K562 (cell line): Measurements from ENCODE around the gene RBM20. TPM values are rescaled to one million over a fixed set of nuclear protein-coding genes. Genes with fewer than 3 reads are reported as not detected.
A peak's percentile ranks its signal among the peaks of the same experiment; 100 is the strongest.

Experiments used
- ATAC-seq: fragments of 200-7000 bp; cut with Tn5 transposase; 3 replicates; pipeline ENCODE4 v1.9.1; 2020; ENCODE audit warnings: moderate library complexity
- BruUV-seq: library from RNA; stranded (reverse); fragments of 400-500 nt; replicated peaks from 2 replicates; lab custom pipeline; 2021; lab: Mats Ljungman, UMichigan
- CTCF ChIA-PET: fragments of 300-600 bp; formaldehyde crosslinking; extraction: SDS; loops from one replicate; lab custom pipeline; 2021; ENCODE audit warnings: low intra/inter-chr PET ratio; lab: Yijun Ruan, JAX
- POLR2A ChIA-PET: fragments of 300-600, 350-650 bp; sonication (Branson Sonifier 250); formaldehyde crosslinking; extraction: SDS; loops from one replicate; lab custom pipeline; 2021; ENCODE audit warnings: antibody characterized with exemption, inconsistent platforms; lab: Yijun Ruan, JAX
- DNase-seq, 4 experiments: peaks; one replicate each; pipeline versions ENCODE4 v3.0.0 to v3.0.0-alpha.2; 2011 to 2018; ENCODE audit warnings: low spot score in 3 of 4, mixed read lengths in 3 of 4; ENCODE audit errors: extremely low read depth in 1 of 4
- FAIRE-seq: peaks from 2 replicates; lab custom pipeline; 2011; peaks lifted over from hg19 to GRCh38; lab: Jason Lieb, UNC
- H2AFZ ChIP-seq: 2 replicates; pipeline ENCODE4 v1.6.0; 2011; ENCODE audit warnings: low read depth, low read length, control low read depth, inconsistent platforms
- H3K27ac ChIP-seq: fragments of 200-600 bp; 3 replicates; pipeline ENCODE4 v1.8.0; 2011; ENCODE audit warnings: low read depth, mild to moderate bottlenecking, control low read depth, inconsistent platforms, low read length, moderate library complexity, mixed read lengths; ENCODE audit errors: extremely low read depth
- H3K27me3 ChIP-seq, 2 experiments: fragments of 300-600 bp in 1 of 2; 2 replicates in 1 of 2; 3 replicates in 1 of 2; pipeline versions ENCODE4 v1.6.0 to v1.8.0; 2011; ENCODE audit warnings: inconsistent platforms in 2 of 2, low read length in 2 of 2, mild to moderate bottlenecking in 1 of 2, mixed read lengths in 1 of 2, moderate library complexity in 1 of 2; ENCODE audit not compliant: control insufficient read depth in 2 of 2, insufficient read depth in 2 of 2
- H3K36me3 ChIP-seq: fragments of 300-600 bp; 3 replicates; pipeline ENCODE4 v1.8.0; 2011; ENCODE audit warnings: mild to moderate bottlenecking, low read length, inconsistent platforms; ENCODE audit not compliant: control insufficient read depth, insufficient read depth
- H3K4me1 ChIP-seq, 2 experiments: fragments of 200-600 bp in 1 of 2; replicated peaks in 1 of 2; 2 replicates in 1 of 2; 3 replicates in 1 of 2; pipeline versions ENCODE4 v1.5.1 to v1.8.0; 2011; ENCODE audit warnings: inconsistent platforms in 2 of 2, low read length in 2 of 2, mild to moderate bottlenecking in 1 of 2, mixed read lengths in 1 of 2, moderate library complexity in 1 of 2; ENCODE audit not compliant: control insufficient read depth in 2 of 2, insufficient read depth in 2 of 2
- H3K4me2 ChIP-seq: 2 replicates; pipeline ENCODE4 v1.6.1; 2011; ENCODE audit warnings: low read length, control low read depth, inconsistent platforms, mixed read lengths; ENCODE audit not compliant: insufficient read depth
- H3K4me3 ChIP-seq: fragments of 200-600 bp; sonication (generic), shearing (Covaris generic); 2 replicates; pipeline ENCODE4 v1.5.1; 2016; ENCODE audit warnings: control low read depth, inconsistent platforms
- H3K79me2 ChIP-seq: fragments of 200-600 bp; 3 replicates; pipeline ENCODE4 v1.8.0; 2011; ENCODE audit warnings: low read length, inconsistent platforms; ENCODE audit not compliant: control insufficient read depth, insufficient read depth
- H3K9ac ChIP-seq, 2 experiments: 2 replicates each; pipeline versions ENCODE4 v1.6.0 to v1.6.1; 2011; ENCODE audit warnings: low read depth in 2 of 2, low read length in 2 of 2, control low read depth in 1 of 2, inconsistent platforms in 1 of 2, mild to moderate bottlenecking in 1 of 2, mixed read lengths in 1 of 2; ENCODE audit not compliant: insufficient read depth in 1 of 2
- H3K9me1 ChIP-seq: one replicate; pipeline ENCODE4 v1.6.0; 2011; ENCODE audit warnings: inconsistent platforms, mild to moderate bottlenecking, low read length, moderate library complexity; ENCODE audit not compliant: control insufficient read depth, insufficient read depth
- H3K9me3 ChIP-seq: replicated peaks from 2 replicates; pipeline ENCODE4 v1.5.1; 2011; ENCODE audit warnings: low read depth, low read length, inconsistent platforms; ENCODE audit not compliant: control insufficient read depth, insufficient read depth
- H4K20me1 ChIP-seq: replicated peaks from 2 replicates; pipeline ENCODE4 v1.6.1; 2011; ENCODE audit warnings: low read length, inconsistent platforms, mixed read lengths; ENCODE audit not compliant: control insufficient read depth, insufficient read depth
- E2F1 ChIP-seq: sonication (generic); formaldehyde crosslinking; IDR thresholded peaks from 2 replicates; pipeline ENCODE4 v1.8.1; 2023; ENCODE audit warnings: mild to moderate bottlenecking, missing genetic modification reagents, moderate library complexity
- ELF2 ChIP-seq: fragments of 250-450 bp; sonication (Bioruptor Pico); IDR thresholded peaks from 2 replicates; pipeline ENCODE4 v1.5.0; 2021; ENCODE audit warnings: mild to moderate bottlenecking
- EZH2 ChIP-seq: IDR thresholded peaks from 2 replicates; pipeline ENCODE4 v1.6.1; 2012; ENCODE audit warnings: low read depth, mild to moderate bottlenecking, inconsistent platforms, low read length, borderline replicate concordance
- GTF2A2 ChIP-seq: IDR thresholded peaks from 2 replicates; pipeline ENCODE4 v1.6.1; 2016; ENCODE audit warnings: mild to moderate bottlenecking, missing genetic modification characterization, missing compliant biosample characterization
- KAT7 ChIP-seq: sonication (generic); formaldehyde crosslinking; IDR thresholded peaks from 2 replicates; pipeline ENCODE4 v1.8.0; 2022; ENCODE audit warnings: missing genetic modification reagents, mild to moderate bottlenecking, borderline replicate concordance
- NBN ChIP-seq: fragments of 450-650 bp; IDR thresholded peaks from 2 replicates; pipeline ENCODE4 v1.6.1; 2016; ENCODE audit warnings: low read depth, mild to moderate bottlenecking
- NFIC ChIP-seq: fragments of 450-650 bp; IDR thresholded peaks from 2 replicates; pipeline ENCODE4 v1.6.1; 2017; ENCODE audit warnings: mild to moderate bottlenecking, inconsistent platforms
- SMC3 ChIP-seq: conservative IDR thresholded peaks from 2 replicates; pipeline ENCODE4 v1.6.1; 2011; ENCODE audit warnings: low read depth, low read length, improper control_type of control experiment; ENCODE audit not compliant: insufficient read depth
- ZNF407 ChIP-seq: fragments of 450-650 bp; IDR thresholded peaks from 2 replicates; pipeline ENCODE4 v1.6.1; 2016; ENCODE audit warnings: low read depth
- WGBS: fragments of 100-300 bp; shearing (Covaris generic); methylation state at CpG from one replicate; pipeline ENCODE4 v1.1.6; 2016; ENCODE audit warnings: low coverage, mixed read lengths; ENCODE audit not compliant: insufficient coverage; ENCODE audit errors: missing lambda C conversion rate; 5-methylcytosine and 5-hydroxymethylcytosine counted together
- in situ Hi-C: fragments of 300-500 bp; cut with MboI; formaldehyde crosslinking; loops from 4 replicates; pipeline ENCODE4 v1.15.0; 2018; ENCODE audit warnings: inconsistent platforms, mixed read lengths
- intact Hi-C: fragments of 100-400 bp; cut with micrococcal nuclease; formaldehyde crosslinking; loops from 2 replicates; pipeline ENCODE4 v1.14.2; 2022
- polyA plus RNA-seq, 8 experiments: library from polyadenylated mRNA; depleted of rRNA in 4 of 8; stranded (reverse) in 5 of 8; unstranded in 3 of 8; fragments of >200 nt; fragmentation: Nextera tagmentation in 2 of 8; fragmentation: Illumina TruSeq in 1 of 8; extraction: Ambion mirVana in 2 of 8; extraction: Trizol in 1 of 8; gene quantifications; 2 replicates each; pipeline versions ENCODE4 v1.2.1 to v1.2.3, GENCODE V29; 2011 to 2014; ENCODE audit warnings: inconsistent platforms in 1 of 8, missing spikeins in 1 of 8
- total RNA-seq, 7 experiments: library from RNA; depleted of rRNA in 6 of 7; stranded (reverse); fragments of >200 nt in 6 of 7; fragmentation: Illumina TruSeq in 2 of 7; extraction: Trizol in 2 of 7; gene quantifications; 2 replicates each; pipeline versions ENCODE4 v1.2.1 to v1.2.3, GENCODE V29; 2011 to 2021; ENCODE audit warnings: low replicate concordance in 1 of 7
- TF ChIP-seq, protein P1 (sequence below): fragments of 450-650 bp; IDR thresholded peaks from 2 replicates; pipeline ENCODE4 v1.6.1; 2016

The RBM20 gene
- total and polyA plus RNA-seq, 9 of the 15 experiments (the other 6 are each of a cell fraction or from before 2014, with no cell fraction given), result 0.63 to 5.7 (median 3.2) TPM

DNA sequence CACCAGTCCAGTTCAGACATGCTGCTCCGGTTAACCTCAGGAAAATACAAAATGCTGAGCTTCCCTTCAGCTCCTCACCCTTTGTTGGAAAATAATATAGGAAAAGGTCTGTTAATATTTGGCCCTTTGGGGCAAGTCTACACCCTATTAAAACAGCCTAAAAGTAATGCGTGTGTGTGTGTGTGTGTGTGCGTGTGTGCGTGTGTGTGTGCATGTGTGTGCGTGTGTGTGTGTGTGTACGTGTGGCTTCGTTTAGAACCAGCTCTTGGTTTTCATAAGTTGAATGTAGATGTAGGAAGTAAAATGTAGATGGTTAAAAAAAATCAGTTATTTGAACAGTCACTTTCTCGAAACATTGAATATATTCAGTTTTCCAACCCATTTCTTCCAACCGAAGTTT, 166.5 kb downstream of the RBM20 start (continued):
- TF ChIP-seq NBN (no peak), ELF2 (CRISPR knock-in tag) (no peak), E2F1 (CRISPR knock-in tag) (no peak)
- TF ChIP-seq, protein P1, sequence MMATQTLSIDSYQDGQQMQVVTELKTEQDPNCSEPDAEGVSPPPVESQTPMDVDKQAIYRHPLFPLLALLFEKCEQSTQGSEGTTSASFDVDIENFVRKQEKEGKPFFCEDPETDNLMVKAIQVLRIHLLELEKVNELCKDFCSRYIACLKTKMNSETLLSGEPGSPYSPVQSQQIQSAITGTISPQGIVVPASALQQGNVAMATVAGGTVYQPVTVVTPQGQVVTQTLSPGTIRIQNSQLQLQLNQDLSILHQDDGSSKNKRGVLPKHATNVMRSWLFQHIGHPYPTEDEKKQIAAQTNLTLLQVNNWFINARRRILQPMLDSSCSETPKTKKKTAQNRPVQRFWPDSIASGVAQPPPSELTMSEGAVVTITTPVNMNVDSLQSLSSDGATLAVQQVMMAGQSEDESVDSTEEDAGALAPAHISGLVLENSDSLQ, result no peak

DNA sequence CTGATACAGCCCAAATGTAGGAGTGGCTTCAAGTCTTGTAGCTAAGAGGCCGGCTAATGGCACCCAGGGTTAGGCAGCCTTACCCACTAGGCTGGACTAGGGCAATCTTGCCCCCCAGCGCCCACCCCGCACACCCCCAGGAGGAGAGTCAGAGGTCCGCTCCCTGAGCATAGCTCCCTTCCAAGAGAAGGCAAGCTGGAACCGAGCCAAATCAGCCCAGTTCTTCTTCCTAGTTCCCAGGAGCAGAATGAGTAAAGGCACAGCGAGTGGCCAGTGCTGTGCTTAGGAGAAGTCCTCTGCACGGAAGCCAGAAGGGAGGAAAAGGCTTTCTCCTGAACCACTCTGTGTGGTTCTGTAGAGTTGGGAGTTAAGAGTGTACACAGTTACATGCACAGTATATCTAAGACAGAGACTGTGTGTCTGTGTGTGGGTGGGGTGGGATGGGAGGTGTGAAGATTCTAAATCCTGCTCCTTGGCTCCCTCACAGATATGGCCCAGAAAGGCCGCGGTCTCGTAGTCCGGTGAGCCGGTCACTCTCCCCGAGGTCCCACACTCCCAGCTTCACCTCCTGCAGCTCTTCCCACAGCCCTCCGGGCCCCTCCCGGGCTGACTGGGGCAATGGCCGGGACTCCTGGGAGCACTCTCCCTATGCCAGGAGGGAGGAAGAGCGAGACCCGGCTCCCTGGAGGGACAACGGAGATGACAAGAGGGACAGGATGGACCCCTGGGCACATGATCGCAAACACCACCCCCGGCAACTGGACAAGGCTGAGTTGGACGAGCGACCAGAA, 167.8 kb downstream of the RBM20 start:
- in situ Hi-C loops, result no loop called here
- no peaks in the 10 kb centered on the region for H4K20me1 ChIP-seq
- no peaks in the 10 kb centered on the region for H3K9me1 ChIP-seq
- no peak overlapping the region for H3K4me2 ChIP-seq
- POLR2A ChIA-PET, result no interaction called here
- intact Hi-C loops, result no loop called here
- no peaks in the 10 kb centered on the region for H3K27me3 ChIP-seq
- no peak overlapping the region for H2AFZ ChIP-seq
- ATAC-seq (no peak), FAIRE-seq (no peak), DNase-seq (no peak)
- H3K9me3 ChIP-seq, result no peaks in the 10 kb centered on the region
- peaks cover 0 to 4% of the 10 kb centered on the region in 2 experiments; a peak in 1 of 5 replicates for H3K4me1 ChIP-seq
- H3K4me3 ChIP-seq, result no peak overlapping the region
- CTCF ChIA-PET, result no interaction called here
- no TSS peak for BruUV-seq
- no peaks in the 10 kb centered on the region for H3K79me2 ChIP-seq
- H3K9ac ChIP-seq, result no peak overlapping the region
- H3K36me3 ChIP-seq, result peaks cover 9% of the 10 kb centered on the region; the same call in 2 of the 3 replicates
- 72% methylated on average over 4 of the region's 23 CpGs for WGBS
- no peak overlapping the region for H3K27ac ChIP-seq
- TF ChIP-seq NFIC (peak; percentile 68), ZNF407 (no peak), EZH2 (no peak), GTF2A2 (tag) (no peak), KAT7 (CRISPR knock-in tag) (no peak), SMC3 (no peak)
